SK-N-SH treated with all-trans-retinoic acid at 6 μM for 48 hours (cell line): Measurements from ENCODE around the gene LPIN3.
"Not testable (repeated sequence)": the region's sequence is repeated elsewhere in the genome, so short reads cannot be mapped to it uniquely, and the experiment has no call there.

Experiments used
- ATAC-seq: fragments of 200-7000 bp; cut with Tn5 transposase; 3 replicates; pipeline ENCODE4 v1.9.1; 2020; ENCODE audit warnings: mild to moderate bottlenecking, moderate library complexity
- ARNTL ChIP-seq: fragments of 450-650 bp; formaldehyde crosslinking; IDR thresholded peaks from 2 replicates; pipeline ENCODE4 v1.5.0; 2020; ENCODE audit warnings: low read depth, mild to moderate bottlenecking, moderate library complexity, borderline replicate concordance
- BACH2 ChIP-seq: fragments of 250-450 bp; sonication (Bioruptor Pico); IDR thresholded peaks from 2 replicates; pipeline ENCODE4 v1.9.0; 2021; ENCODE audit warnings: mild to moderate bottlenecking, borderline replicate concordance
- CSDC2 ChIP-seq: fragments of 250-450 bp; sonication (Bioruptor Pico); IDR thresholded peaks from 2 replicates; pipeline ENCODE4 v1.5.0; 2020; ENCODE audit warnings: mild to moderate bottlenecking, moderate library complexity
- ISL1 ChIP-seq: fragments of 250-450 bp; sonication (Bioruptor Pico); IDR thresholded peaks from 2 replicates; pipeline ENCODE4 v2.1.2; 2022; ENCODE audit warnings: mild to moderate bottlenecking, moderate library complexity
- OSR1 ChIP-seq: fragments of 250-450 bp; sonication (Bioruptor Pico); IDR thresholded peaks from 2 replicates; pipeline ENCODE4 v1.8.0; 2022; ENCODE audit warnings: moderate library complexity, mild to moderate bottlenecking, inconsistent platforms
- POU6F1 ChIP-seq: fragments of 250-450 bp; sonication (Bioruptor Pico); IDR thresholded peaks from 2 replicates; pipeline ENCODE4 v1.8.0; 2021; ENCODE audit warnings: low read depth, mild to moderate bottlenecking, moderate library complexity, borderline replicate concordance
- RARB ChIP-seq: fragments of 250-450 bp; sonication (Bioruptor Pico); IDR thresholded peaks from 2 replicates; pipeline ENCODE4 v1.8.0; 2021; ENCODE audit warnings: mild to moderate bottlenecking, moderate library complexity
- TCF4 ChIP-seq: fragments of 250-450 bp; sonication (Bioruptor Pico); IDR thresholded peaks from 2 replicates; pipeline ENCODE4 v1.8.0; 2021; ENCODE audit warnings: mild to moderate bottlenecking, moderate library complexity, borderline replicate concordance
- TOX ChIP-seq: fragments of 250-450 bp; sonication (Bioruptor Pico); IDR thresholded peaks from 2 replicates; pipeline ENCODE4 v1.8.0; 2021; ENCODE audit warnings: mild to moderate bottlenecking, moderate library complexity, borderline replicate concordance
- ZFP3 ChIP-seq: fragments of 250-450 bp; sonication (Bioruptor Pico); IDR thresholded peaks from 2 replicates; pipeline ENCODE4 v1.5.0; 2020; ENCODE audit warnings: mild to moderate bottlenecking, moderate library complexity
- ZNF565 ChIP-seq: fragments of 450-650 bp; formaldehyde crosslinking; conservative IDR thresholded peaks from 2 replicates; pipeline ENCODE4 v1.5.0; 2020; ENCODE audit warnings: low read depth, mild to moderate bottlenecking, moderate library complexity
- ZNF70 ChIP-seq: fragments of 450-650 bp; formaldehyde crosslinking; IDR thresholded peaks from 2 replicates; pipeline ENCODE4 v1.5.0; 2020; ENCODE audit warnings: mild to moderate bottlenecking, moderate library complexity
- ZNF8 ChIP-seq: fragments of 450-650 bp; formaldehyde crosslinking; IDR thresholded peaks from 2 replicates; pipeline ENCODE4 v1.5.0; 2020; ENCODE audit warnings: mild to moderate bottlenecking, moderate library complexity
- TF ChIP-seq, protein P1 (sequence below): fragments of 250-450 bp; sonication (Bioruptor Pico); IDR thresholded peaks from 2 replicates; pipeline ENCODE4 v1.5.1; 2020; ENCODE audit warnings: low read depth, mild to moderate bottlenecking, moderate library complexity
- TF ChIP-seq, protein P2 (sequence below): fragments of 250-450 bp; sonication (Bioruptor Pico); IDR thresholded peaks from 2 replicates; pipeline ENCODE4 v1.8.0; 2020; ENCODE audit warnings: mild to moderate bottlenecking, moderate library complexity, borderline replicate concordance
- TF ChIP-seq, protein P3 (sequence below): fragments of 250-450 bp; sonication (Bioruptor Pico); IDR thresholded peaks from 2 replicates; pipeline ENCODE4 v1.5.0; 2020; ENCODE audit warnings: mild to moderate bottlenecking, moderate library complexity
- TF ChIP-seq, protein P4 (sequence below): fragments of 250-450 bp; sonication (Bioruptor Pico); IDR thresholded peaks from 2 replicates; pipeline ENCODE4 v1.5.1; 2021; ENCODE audit warnings: mild to moderate bottlenecking, moderate library complexity

The LPIN3 gene

GRCh38 chr20:41308726-41309413, 31.8 kb upstream of the LPIN3 start:
- no peak for ATAC-seq
- TF ChIP-seq TOX (CRISPR knock-in tag) (no peak), ZNF565 (CRISPR knock-in tag) (no peak), POU6F1 (CRISPR knock-in tag) (no peak), ZNF70 (no peak), CSDC2 (CRISPR knock-in tag) (no peak), RARB (no peak), ISL1 (no peak), ZFP3 (CRISPR knock-in tag) (no peak), ARNTL (CRISPR knock-in tag) (no peak), ZNF8 (no peak)
- TF ChIP-seq, protein P1, sequence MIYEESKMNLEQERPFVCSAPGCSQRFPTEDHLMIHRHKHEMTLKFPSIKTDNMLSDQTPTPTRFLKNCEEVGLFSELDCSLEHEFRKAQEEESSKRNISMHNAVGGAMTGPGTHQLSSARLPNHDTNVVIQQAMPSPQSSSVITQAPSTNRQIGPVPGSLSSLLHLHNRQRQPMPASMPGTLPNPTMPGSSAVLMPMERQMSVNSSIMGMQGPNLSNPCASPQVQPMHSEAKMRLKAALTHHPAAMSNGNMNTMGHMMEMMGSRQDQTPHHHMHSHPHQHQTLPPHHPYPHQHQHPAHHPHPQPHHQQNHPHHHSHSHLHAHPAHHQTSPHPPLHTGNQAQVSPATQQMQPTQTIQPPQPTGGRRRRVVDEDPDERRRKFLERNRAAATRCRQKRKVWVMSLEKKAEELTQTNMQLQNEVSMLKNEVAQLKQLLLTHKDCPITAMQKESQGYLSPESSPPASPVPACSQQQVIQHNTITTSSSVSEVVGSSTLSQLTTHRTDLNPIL, result no peak

DNA sequence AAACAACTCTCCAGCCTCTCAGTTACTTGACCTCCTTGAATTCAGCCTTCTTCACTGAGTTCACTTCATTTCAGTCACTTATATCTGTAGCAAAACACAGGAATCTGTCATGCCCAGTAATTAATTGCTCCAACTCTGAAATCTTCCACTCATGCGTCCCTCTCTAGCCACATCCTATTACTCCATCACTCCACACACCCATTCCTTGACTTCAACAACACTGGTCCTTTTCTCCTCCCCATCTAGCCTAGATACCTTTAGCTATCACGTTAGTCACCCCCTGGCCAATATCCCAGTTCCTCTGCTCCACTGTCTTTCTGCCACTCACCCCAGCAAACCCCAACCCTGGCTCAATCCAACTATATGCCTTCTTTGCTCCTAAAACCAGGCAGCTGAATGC, 30.8 kb upstream of the LPIN3 start:
- ATAC-seq, result peak; percentile 41; the same call in 2 of the 3 replicates
- TF ChIP-seq, protein P2, sequence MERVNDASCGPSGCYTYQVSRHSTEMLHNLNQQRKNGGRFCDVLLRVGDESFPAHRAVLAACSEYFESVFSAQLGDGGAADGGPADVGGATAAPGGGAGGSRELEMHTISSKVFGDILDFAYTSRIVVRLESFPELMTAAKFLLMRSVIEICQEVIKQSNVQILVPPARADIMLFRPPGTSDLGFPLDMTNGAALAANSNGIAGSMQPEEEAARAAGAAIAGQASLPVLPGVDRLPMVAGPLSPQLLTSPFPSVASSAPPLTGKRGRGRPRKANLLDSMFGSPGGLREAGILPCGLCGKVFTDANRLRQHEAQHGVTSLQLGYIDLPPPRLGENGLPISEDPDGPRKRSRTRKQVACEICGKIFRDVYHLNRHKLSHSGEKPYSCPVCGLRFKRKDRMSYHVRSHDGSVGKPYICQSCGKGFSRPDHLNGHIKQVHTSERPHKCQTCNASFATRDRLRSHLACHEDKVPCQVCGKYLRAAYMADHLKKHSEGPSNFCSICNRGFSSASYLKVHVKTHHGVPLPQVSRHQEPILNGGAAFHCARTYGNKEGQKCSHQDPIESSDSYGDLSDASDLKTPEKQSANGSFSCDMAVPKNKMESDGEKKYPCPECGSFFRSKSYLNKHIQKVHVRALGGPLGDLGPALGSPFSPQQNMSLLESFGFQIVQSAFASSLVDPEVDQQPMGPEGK (CRISPR knock-in tag), result no peak

GRCh38 chr20:41312009-41312408, 28.6 kb upstream of the LPIN3 start:
- not testable (repeated sequence) for ATAC-seq

DNA sequence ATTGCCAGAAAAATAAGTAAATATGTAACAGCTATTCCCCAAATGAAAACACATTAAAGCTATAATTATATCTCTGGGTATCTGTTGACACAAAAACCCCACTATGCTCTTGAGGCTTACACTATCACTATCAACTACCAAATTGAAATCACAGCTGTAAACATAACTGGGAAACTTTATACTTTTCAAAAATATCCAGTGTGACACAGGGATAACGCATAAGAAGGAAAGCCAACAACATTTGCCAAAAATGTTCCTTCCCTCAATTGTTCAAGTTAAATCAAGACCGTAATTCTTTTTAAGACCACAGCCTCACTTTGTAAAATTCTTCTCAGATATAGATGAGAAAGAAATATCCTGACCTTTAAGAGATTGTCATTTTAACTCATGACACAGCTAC, 26.2 kb upstream of the LPIN3 start:
- no peak for ATAC-seq
- TF ChIP-seq, protein P1, result no peak
- no peak for TF ChIP-seq TCF4
- no peak for TF ChIP-seq ZNF8
- TF ChIP-seq ARNTL (CRISPR knock-in tag), result no peak
- TF ChIP-seq BACH2 (CRISPR knock-in tag), result no peak
- TF ChIP-seq, protein P3, sequence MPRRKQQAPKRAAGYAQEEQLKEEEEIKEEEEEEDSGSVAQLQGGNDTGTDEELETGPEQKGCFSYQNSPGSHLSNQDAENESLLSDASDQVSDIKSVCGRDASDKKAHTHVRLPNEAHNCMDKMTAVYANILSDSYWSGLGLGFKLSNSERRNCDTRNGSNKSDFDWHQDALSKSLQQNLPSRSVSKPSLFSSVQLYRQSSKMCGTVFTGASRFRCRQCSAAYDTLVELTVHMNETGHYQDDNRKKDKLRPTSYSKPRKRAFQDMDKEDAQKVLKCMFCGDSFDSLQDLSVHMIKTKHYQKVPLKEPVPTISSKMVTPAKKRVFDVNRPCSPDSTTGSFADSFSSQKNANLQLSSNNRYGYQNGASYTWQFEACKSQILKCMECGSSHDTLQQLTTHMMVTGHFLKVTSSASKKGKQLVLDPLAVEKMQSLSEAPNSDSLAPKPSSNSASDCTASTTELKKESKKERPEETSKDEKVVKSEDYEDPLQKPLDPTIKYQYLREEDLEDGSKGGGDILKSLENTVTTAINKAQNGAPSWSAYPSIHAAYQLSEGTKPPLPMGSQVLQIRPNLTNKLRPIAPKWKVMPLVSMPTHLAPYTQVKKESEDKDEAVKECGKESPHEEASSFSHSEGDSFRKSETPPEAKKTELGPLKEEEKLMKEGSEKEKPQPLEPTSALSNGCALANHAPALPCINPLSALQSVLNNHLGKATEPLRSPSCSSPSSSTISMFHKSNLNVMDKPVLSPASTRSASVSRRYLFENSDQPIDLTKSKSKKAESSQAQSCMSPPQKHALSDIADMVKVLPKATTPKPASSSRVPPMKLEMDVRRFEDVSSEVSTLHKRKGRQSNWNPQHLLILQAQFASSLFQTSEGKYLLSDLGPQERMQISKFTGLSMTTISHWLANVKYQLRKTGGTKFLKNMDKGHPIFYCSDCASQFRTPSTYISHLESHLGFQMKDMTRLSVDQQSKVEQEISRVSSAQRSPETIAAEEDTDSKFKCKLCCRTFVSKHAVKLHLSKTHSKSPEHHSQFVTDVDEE (CRISPR knock-in tag), result no peak
- TF ChIP-seq TOX (CRISPR knock-in tag), result no peak
- TF ChIP-seq ISL1, result no peak
- no peak for TF ChIP-seq OSR1

GRCh38 chr20:41316051-41316450, 24.6 kb upstream of the LPIN3 start:
- no peak for ATAC-seq
- TF ChIP-seq RARB (no peak), CSDC2 (CRISPR knock-in tag) (no peak), TCF4 (no peak), ARNTL (CRISPR knock-in tag) (no peak), OSR1 (no peak)
- TF ChIP-seq, protein P4, sequence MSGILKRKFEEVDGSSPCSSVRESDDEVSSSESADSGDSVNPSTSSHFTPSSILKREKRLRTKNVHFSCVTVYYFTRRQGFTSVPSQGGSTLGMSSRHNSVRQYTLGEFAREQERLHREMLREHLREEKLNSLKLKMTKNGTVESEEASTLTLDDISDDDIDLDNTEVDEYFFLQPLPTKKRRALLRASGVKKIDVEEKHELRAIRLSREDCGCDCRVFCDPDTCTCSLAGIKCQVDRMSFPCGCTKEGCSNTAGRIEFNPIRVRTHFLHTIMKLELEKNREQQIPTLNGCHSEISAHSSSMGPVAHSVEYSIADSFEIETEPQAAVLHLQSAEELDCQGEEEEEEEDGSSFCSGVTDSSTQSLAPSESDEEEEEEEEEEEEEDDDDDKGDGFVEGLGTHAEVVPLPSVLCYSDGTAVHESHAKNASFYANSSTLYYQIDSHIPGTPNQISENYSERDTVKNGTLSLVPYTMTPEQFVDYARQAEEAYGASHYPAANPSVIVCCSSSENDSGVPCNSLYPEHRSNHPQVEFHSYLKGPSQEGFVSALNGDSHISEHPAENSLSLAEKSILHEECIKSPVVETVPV (CRISPR knock-in tag), result no peak
- TF ChIP-seq, protein P3 (CRISPR knock-in tag), result no peak
